Smooth muscle cell (in vitro differentiated cells): ENCODE measurements around the gene PRKG1. TPM values are rescaled to one million over a fixed set of nuclear protein-coding genes. Genes with fewer than 3 reads are reported as not detected.
A peak's percentile ranks its signal among the peaks of the same experiment; 100 is the strongest.

Source experiments
- DNase-seq: peaks from one replicate; lab custom pipeline; 2025; ENCODE audit not compliant: unreplicated experiment; lab: John Stamatoyannopoulos, UW
- H2AFZ ChIP-seq: fragments of 200-600 bp; sonication (generic); 2 replicates; pipeline ENCODE4 v1.6.0; 2016; ENCODE audit warnings: antibody characterized with exemption, low read depth, mild to moderate bottlenecking
- H3F3A ChIP-seq: fragments of 200-600 bp; sonication (generic); 2 replicates; pipeline ENCODE4 v1.6.0; 2017; ENCODE audit warnings: antibody characterized with exemption, low read depth
- H3K27ac ChIP-seq: fragments of 200-600 bp; sonication (generic); 2 replicates; pipeline ENCODE4 v1.5.1; 2016; ENCODE audit warnings: low read depth, mild to moderate bottlenecking
- H3K27me3 ChIP-seq: fragments of 200-600 bp; sonication (generic); 2 replicates; pipeline ENCODE4 v1.6.1; 2016; ENCODE audit warnings: low read depth, mild to moderate bottlenecking
- H3K36me3 ChIP-seq: fragments of 200-600 bp; sonication (generic); 2 replicates; pipeline ENCODE4 v1.5.1; 2016; ENCODE audit warnings: low read depth
- H3K4me1 ChIP-seq: fragments of 200-600 bp; sonication (generic); 2 replicates; pipeline ENCODE4 v1.5.1; 2016; ENCODE audit warnings: low read depth
- H3K4me2 ChIP-seq: fragments of 200-600 bp; sonication (generic); 2 replicates; pipeline ENCODE4 v1.6.0; 2016; ENCODE audit warnings: mild to moderate bottlenecking
- H3K4me3 ChIP-seq: fragments of 200-600 bp; sonication (generic); 2 replicates; pipeline ENCODE4 v1.5.1; 2016; ENCODE audit warnings: mild to moderate bottlenecking
- H3K79me2 ChIP-seq: fragments of 200-600 bp; sonication (generic); 2 replicates; pipeline ENCODE4 v1.6.0; 2016; ENCODE audit warnings: low read depth, mild to moderate bottlenecking
- H3K9ac ChIP-seq: fragments of 200-600 bp; sonication (generic); 2 replicates; pipeline ENCODE4 v1.6.0; 2016; ENCODE audit warnings: low read depth
- H3K9me3 ChIP-seq: fragments of 200-600 bp; sonication (generic); replicated peaks from 2 replicates; pipeline ENCODE4 v1.5.1; 2016; ENCODE audit warnings: low read depth
- H4K20me1 ChIP-seq: fragments of 200-600 bp; sonication (generic); 2 replicates; pipeline ENCODE4 v1.6.0; 2016; ENCODE audit warnings: low read depth
- CTCF ChIP-seq: fragments of 200-600 bp; sonication (generic); IDR thresholded peaks from 2 replicates; pipeline ENCODE4 v1.5.1; 2017; ENCODE audit warnings: borderline replicate concordance, mild to moderate bottlenecking, antibody characterized with exemption; ENCODE audit not compliant: insufficient read depth, poor library complexity, severe bottlenecking
- WGBS: methylation state at CpG from one replicate; pipeline ENCODE4 v1.1.7; 2016; ENCODE audit warnings: low lambda C conversion rate; 5-methylcytosine and 5-hydroxymethylcytosine counted together
- polyA plus RNA-seq: library from polyadenylated mRNA; unstranded; fragments of >200 nt; fragmentation: Nextera tagmentation; extraction: Ambion mirVana; gene quantifications from 2 replicates; pipeline ENCODE4 v1.2.1, GENCODE V29; 2016
- total RNA-seq: library from RNA; depleted of rRNA; stranded (reverse); fragments of >200 nt; gene quantifications from 2 replicates; pipeline ENCODE4 v1.2.3, GENCODE V29; 2014

PRKG1 gene
- total and polyA plus RNA-seq, 2 experiments from 2014 or later: 7.2 to 13.4 TPM

GRCh38 chr10:51244309-51244708 is 170.0 kb downstream of the PRKG1 start:
- TF ChIP-seq CTCF: no peak
- no peak overlapping the region for H3K4me3 ChIP-seq
- no peaks in the 10 kb centered on the region for H3K36me3 ChIP-seq
- H4K20me1 ChIP-seq: peaks cover 12% of the 10 kb centered on the region
- H3K4me1 ChIP-seq: peaks cover 33% of the 10 kb centered on the region
- H3K9ac ChIP-seq: no peak overlapping the region
- no peaks in the 10 kb centered on the region for H3K27me3 ChIP-seq
- H3F3A ChIP-seq: no peaks in the 10 kb centered on the region
- DNase-seq: no peak
- 7% methylated on average over 1 of the region's 1 CpG for WGBS
- H3K9me3 ChIP-seq: no peaks in the 10 kb centered on the region
- peak overlapping the region; percentile 69 for H3K4me2 ChIP-seq
- no peak overlapping the region for H2AFZ ChIP-seq
- H3K27ac ChIP-seq: peak overlapping the region; percentile 63
- no peaks in the 10 kb centered on the region for H3K79me2 ChIP-seq

- no peak for DNase-seq
- Histone ChIP-seq H3K4me1 (peaks cover 33% of the 10 kb centered on the region), H3K4me2 (peak overlapping the region; percentile 69), H4K20me1 (peaks cover 18% of the 10 kb centered on the region), H3F3A (no peaks in the 10 kb centered on the region), H3K27me3 (no peaks in the 10 kb centered on the region), H2AFZ (no peak overlapping the region), H3K9me3 (no peaks in the 10 kb centered on the region), H3K27ac (peak overlapping the region; percentile 63), H3K79me2 (no peaks in the 10 kb centered on the region), H3K9ac (no peak overlapping the region), H3K4me3 (no peak overlapping the region), H3K36me3 (no peaks in the 10 kb centered on the region)
- 3% methylated on average over 4 of the region's 4 CpGs for WGBS
- no peak for TF ChIP-seq CTCF
Observed at GRCh38 chr10:51244748-51245490, 170.6 kb downstream of the PRKG1 start.

DNA sequence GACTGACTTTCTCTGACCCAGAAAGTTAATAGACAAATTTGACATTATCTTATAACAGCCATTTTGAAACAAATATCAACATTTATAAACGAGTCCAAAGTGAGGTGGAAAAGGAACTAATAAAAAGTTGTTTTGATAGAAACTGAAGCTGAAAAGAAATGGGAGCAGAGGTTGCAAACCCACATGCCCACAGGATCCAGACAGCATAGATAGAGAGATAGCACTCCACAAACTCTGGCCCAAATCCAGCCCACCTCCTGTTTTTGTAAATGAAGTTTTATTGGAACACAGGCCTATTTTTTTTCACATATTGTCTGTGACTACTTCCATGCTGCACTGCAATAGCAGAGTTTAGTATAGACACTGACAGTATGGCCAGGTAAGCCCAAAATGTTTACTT is 171.9 kb downstream of the PRKG1 start:
- H3K27me3 ChIP-seq: no peaks in the 10 kb centered on the region
- no peak for TF ChIP-seq CTCF
- H3K9me3 ChIP-seq: no peaks in the 10 kb centered on the region
- H3K79me2 ChIP-seq: no peaks in the 10 kb centered on the region
- H3K4me3 ChIP-seq: no peak overlapping the region
- H3K36me3 ChIP-seq: no peaks in the 10 kb centered on the region
- WGBS: 76% methylated on average over 1 of the region's 1 CpG
- peaks cover 30% of the 10 kb centered on the region for H3K4me1 ChIP-seq
- H3K27ac ChIP-seq: no peak overlapping the region
- peaks cover 21% of the 10 kb centered on the region for H4K20me1 ChIP-seq
- no peak overlapping the region for H3K9ac ChIP-seq
- H2AFZ ChIP-seq: no peak overlapping the region
- H3K4me2 ChIP-seq: no peak overlapping the region
- no peak for DNase-seq
- no peaks in the 10 kb centered on the region for H3F3A ChIP-seq
